HG03097 (cell line): ENCODE data around the gene VTI1A.

Experiments
- ATAC-seq: cut with Tn5 transposase; IDR thresholded peaks from one replicate; pipeline ENCODE4 v1.9.1; 2021; ENCODE audit not compliant: unreplicated experiment, low FRiP score

Gene VTI1A

DNA sequence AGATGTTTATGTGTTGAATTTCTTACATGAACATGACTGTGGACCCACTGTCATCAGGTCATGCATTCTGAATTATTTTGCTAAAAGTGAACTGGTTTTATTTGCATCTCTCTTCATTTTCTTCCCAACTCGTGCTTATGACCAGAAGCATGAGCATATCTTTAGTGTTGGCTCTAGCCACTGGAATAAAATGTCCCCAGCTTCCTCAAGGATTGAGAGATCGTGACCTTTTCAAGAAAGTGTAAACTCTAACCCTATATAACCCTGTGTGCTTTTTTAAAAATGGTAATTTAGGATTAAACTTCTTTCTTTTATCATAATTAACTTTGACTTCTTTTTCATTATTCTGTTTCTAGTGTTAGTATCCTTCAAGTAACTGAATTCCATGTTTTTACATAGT is 55.5 kb downstream of the VTI1A start:
- ATAC-seq = no peak

GRCh38 chr10:112503643-112504042 is 56.6 kb downstream of the VTI1A start:
- ATAC-seq = no peak

GRCh38 chr10:112507046-112507445 is 60.0 kb downstream of the VTI1A start:
- no peak for ATAC-seq

DNA sequence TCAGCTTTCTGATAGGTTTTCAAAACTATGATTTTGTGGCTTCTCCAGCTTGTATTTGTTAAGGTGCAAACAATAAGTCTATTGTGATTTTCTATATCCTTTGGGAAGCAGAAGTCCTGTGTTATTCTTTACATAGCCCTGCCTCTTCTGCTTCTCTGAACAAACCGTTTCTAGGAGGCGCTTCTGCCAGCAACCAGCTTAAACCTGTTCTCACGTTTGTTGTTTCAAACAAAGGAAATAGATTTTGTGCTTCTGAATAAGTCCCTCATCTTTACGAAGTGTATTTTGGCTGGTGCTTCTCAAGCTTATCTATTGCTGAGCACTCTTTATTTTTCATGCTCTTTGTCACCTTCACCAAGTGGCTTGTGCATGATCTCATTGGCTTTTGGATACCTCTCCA is 61.0 kb downstream of the VTI1A start:
- no peak for ATAC-seq

- ATAC-seq = no peak
Observed at GRCh38 chr10:112509558-112510291, 62.7 kb downstream of the VTI1A start.

DNA sequence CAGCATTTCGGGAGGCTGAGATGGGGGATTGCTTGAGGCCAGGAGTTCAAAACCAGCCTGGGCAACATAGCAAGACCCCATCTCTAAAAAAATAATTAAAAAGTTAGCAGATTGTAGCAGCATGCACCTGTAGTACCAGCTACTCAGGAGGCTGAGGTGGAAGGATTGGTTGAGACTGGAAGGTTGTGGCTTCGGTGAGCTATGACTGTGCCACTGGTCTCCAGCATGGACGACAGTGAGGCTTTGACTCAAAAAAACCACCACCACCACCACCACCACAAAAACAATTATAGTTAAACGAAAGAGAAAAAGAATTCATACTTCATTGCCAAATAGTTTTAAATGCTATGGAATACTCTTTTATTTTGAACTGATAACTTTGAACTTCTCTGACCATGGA is 63.4 kb downstream of the VTI1A start:
- ATAC-seq = no peak

- ATAC-seq = no peak
Observed at GRCh38 chr10:112512294-112512693, 65.3 kb downstream of the VTI1A start.

GRCh38 chr10:112515126-112515525 is 68.1 kb downstream of the VTI1A start:
- no peak for ATAC-seq

DNA sequence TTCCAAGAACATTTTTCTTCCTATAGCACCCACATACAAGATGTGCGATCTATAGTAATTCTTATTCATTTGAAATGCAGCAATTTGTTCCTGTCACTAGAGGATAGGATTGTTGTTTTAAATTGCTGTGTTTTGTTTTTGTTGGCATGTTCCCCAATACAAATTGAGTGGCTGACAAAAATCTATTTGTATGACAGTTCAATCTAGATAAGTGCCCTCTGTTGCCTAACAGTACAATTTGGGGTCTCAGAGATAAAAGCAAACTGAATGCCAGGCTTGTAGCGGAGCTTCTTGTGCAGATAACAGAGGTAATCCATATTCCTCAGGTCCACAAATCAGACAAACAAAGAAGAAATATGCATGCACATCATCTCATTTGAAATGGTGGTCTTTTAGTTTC is 68.8 kb downstream of the VTI1A start:
- no peak for ATAC-seq

GRCh38 chr10:112517451-112517862 is 70.4 kb downstream of the VTI1A start:
- no peak for ATAC-seq

DNA sequence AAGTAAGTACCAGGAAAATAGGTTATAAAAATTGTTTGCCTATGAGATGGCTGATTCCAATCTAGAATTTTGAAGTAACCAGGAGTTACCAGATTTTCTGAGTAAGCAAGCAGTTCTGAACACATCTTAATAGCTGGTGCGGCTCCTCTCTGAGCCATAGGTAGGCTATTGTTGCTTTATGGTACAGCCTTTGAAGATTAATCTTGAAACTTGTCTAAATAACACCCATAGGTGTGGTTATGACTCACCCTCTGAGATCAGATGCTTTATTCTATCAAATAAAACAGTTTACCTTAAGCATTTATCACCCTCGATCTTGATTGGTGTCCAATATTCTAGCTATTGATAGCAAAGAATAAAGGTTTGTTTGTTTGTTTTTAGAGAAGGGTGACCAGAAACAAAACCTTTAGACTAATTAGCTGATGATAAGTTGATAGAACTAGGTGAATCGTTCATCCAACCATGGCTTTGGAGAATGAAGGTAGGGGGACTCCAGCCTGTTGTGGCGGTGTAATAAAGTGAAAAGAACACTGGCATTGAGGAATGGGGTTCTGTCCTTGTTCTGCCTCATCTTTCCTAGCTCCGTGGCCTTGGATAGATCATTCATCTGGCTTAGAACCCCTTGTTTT is 72.2 kb downstream of the VTI1A start:
- no peak for ATAC-seq

- ATAC-seq = no peak
Observed at GRCh38 chr10:112520914-112521313, 73.9 kb downstream of the VTI1A start.

DNA sequence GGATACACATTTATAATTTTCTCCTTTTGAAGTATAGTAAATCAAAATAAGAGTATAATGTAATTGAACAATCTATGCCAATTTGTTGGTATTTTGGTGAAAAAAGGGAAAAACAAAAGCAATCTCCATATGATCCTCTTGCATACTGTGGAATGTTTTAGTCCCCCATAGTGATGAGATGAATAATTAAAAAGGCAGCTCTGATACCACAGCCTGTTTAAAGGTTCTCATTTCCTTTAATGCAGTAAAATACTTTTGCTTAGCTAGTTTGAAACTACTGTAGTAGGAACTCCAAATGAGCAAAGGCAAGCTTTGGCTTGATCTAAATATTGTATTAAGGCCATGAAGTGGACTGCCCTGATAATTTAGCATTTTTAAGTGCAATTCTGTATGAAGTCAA is 77.6 kb downstream of the VTI1A start:
- ATAC-seq = no peak

GRCh38 chr10:112525200-112525599 is 78.2 kb downstream of the VTI1A start:
- no peak for ATAC-seq

- peak; percentile 76 for ATAC-seq
Observed at GRCh38 chr10:112526139-112526538, 79.1 kb downstream of the VTI1A start.

DNA sequence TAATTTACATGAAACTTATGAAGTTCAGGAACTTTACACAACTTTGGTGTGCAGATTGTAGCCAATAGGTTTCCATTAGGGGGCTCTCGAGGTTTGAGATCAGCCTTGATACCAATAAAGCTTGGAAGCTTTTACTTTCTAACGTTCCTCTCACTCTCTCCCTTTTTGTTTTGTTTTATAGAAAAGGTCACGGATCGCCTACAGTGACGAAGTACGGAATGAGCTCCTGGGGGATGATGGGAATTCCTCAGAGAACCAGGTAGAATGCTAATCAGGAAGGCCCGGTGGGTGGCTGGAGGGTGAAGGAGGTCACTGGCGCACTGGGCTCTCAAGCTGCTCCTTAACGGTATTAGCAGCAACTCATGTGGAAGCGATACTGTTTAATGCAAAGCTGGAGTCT is 79.9 kb downstream of the VTI1A start:
- ATAC-seq = no peak

DNA sequence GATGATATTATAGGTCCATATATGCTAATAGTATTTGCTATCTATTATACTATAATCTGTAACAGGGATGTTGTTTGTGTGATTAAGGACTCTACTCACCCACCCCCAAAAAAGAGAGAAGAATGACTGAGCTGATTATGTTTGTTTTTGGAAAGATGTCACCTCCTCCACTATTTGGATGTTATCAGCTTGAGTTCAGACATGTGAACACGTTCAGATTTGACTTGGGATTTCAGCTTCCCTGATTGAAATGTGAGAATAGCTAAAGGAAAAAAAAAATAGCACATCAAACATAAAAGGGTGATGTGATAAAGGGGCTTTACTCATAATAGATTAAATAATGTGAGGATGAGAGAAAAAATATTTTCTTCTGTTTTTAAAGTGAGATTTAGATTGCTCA is 81.2 kb downstream of the VTI1A start:
- ATAC-seq = no peak

- ATAC-seq = no peak
Observed at GRCh38 chr10:112531421-112531820, 84.4 kb downstream of the VTI1A start.

DNA sequence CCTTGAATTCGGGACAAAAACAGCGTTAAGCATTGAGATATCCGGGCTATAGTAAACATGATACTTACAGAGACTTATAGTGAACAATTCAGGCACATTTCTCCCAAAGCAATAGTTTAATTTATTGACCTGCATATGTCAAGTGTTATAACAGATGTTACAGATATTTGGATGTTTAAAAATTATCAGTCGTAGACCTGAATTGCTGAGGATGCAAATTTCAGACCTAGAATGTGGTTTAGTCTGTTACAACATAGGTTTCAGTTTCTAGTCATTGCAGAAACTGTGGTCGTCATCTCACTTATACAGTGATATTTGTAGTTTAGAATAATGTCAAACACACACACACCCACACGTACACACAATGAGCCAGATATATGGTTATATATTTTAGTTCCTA is 85.2 kb downstream of the VTI1A start:
- peak; percentile 91 for ATAC-seq

- ATAC-seq = no peak
Observed at GRCh38 chr10:112532956-112533355, 85.9 kb downstream of the VTI1A start.

- ATAC-seq = no peak
Observed at GRCh38 chr10:112533916-112534315, 86.9 kb downstream of the VTI1A start.

DNA sequence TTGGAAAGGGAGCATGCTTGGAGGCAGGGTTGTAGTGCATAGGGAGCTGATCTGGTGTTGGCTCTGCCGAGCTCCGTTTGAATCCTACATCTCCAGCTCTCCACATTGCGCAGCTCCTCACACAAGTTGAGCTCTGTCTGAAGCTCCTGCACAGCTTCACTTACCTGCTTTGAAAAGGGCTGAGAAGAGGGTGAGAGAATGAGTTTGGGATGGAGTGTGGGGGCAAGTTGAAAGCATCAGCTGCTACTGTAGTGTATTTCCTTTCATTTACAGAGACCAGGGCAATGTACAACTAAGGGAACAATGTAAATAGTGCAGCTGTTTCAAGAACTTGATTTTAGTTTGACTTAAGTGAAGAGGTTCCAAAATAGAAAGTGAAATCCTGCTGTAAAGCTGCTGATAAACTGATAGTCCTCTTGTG is 88.5 kb downstream of the VTI1A start:
- no peak for ATAC-seq
